Suppressor macrophage (primary cell): ENCODE measurements around the gene PTGES3.
"Not testable (repeated sequence)": the region's sequence is repeated elsewhere in the genome, so short reads cannot be mapped to it uniquely, and the experiment has no call there.

Experiments used
- DNase-seq, 4 experiments: peaks; one replicate each; pipeline ENCODE4 v3.0.0-alpha.2; 2020 to 2022

The PTGES3 gene

GRCh38 chr12:56653781-56654180, 34.3 kb downstream of the PTGES3 start:
- not testable (repeated sequence) for DNase-seq

- DNase-seq, result not testable (repeated sequence)
Measured at GRCh38 chr12:56648023-56648422, 40.1 kb downstream of the PTGES3 start.

GRCh38 chr12:56645717-56646446, 42.2 kb downstream of the PTGES3 start, which contains the start of gene ATP5F1B:
Gene ATP5F1B (minus strand): TSS chr12:56645984. CDS start chr12:56645963, 21 bp downstream.
- DNase-seq, result peak; percentile 98 to 100 (median 98)

GRCh38 chr12:56645201-56645716, 42.8 kb downstream of the PTGES3 start:
- DNase-seq, result peak; percentile 21 to 55 (median 32)

GRCh38 chr12:56644654-56645053, 43.4 kb downstream of the PTGES3 start:
- DNase-seq, result no peak

- peak in 2 of 4 experiments; percentile 12 to 16 for DNase-seq
Measured at GRCh38 chr12:56641219-56641618, 46.9 kb downstream of the PTGES3 start.

GRCh38 chr12:56637621-56638020, 50.5 kb downstream of the PTGES3 start:
- DNase-seq, result no peak

- DNase-seq, result peak; percentile 92 to 94 (median 93)
Measured at GRCh38 chr12:56636675-56637540, 51.2 kb downstream of the PTGES3 start.

- DNase-seq, result peak; percentile 78 to 89 (median 86)
Measured at GRCh38 chr12:56635806-56636674, 52.0 kb downstream of the PTGES3 start.

GRCh38 chr12:56634837-56635791, 53.0 kb downstream of the PTGES3 start:
- peak; percentile 46 to 77 (median 63) for DNase-seq

- peak in 2 of 4 experiments; percentile 19 to 33 for DNase-seq
Measured at GRCh38 chr12:56634242-56634836, 53.7 kb downstream of the PTGES3 start.

GRCh38 chr12:56633468-56634241, 54.4 kb downstream of the PTGES3 start:
- no peak for DNase-seq

GRCh38 chr12:56632701-56633467, 55.2 kb downstream of the PTGES3 start:
- peak in 2 of 4 experiments; percentile 8 to 14 for DNase-seq

GRCh38 chr12:56631790-56632700, 56.0 kb downstream of the PTGES3 start:
- peak; percentile 47 to 68 (median 64) for DNase-seq

- peak; percentile 81 to 93 (median 88) for DNase-seq
Measured at GRCh38 chr12:56630180-56630632, 57.9 kb downstream of the PTGES3 start, which contains the start of gene BAZ2A. Gene BAZ2A (minus strand): TSS chr12:56630326. CDS start chr12:56617530, 12,796 bp downstream.

- DNase-seq, result peak in 3 of 4 experiments; percentile 21 to 42 (median 24)
Measured at GRCh38 chr12:56629459-56630179, 58.5 kb downstream of the PTGES3 start.
